ENCODE results near the gene MPHOSPH9. TPM values are rescaled to one million over a fixed set of nuclear protein-coding genes. Genes with fewer than 3 reads are reported as not detected.

The MPHOSPH9 gene
- total and polyA plus RNA-seq, 2 of the 13 experiments (the other 11 are each of a cell fraction or from before 2014, with no cell fraction given): 20.3 to 63.4 TPM

GRCh38 chr12:123270214-123271000 lies 37.5 kb upstream of the MPHOSPH9 start (continued):
- TF ChIP-seq ZNF407 (CRISPR knock-in tag; IDR thresholded peaks at IDR 0.05; ENCODE audit: not compliant biosample characterization) (no peak), ZNF562 (CRISPR knock-in tag; IDR thresholded peaks at IDR 0.05; ENCODE audit: borderline replicate concordance) (no peak), ZFP36L1 (CRISPR knock-in tag; IDR thresholded peaks at IDR 0.05) (no peak), HMGXB4 (CRISPR knock-in tag; IDR thresholded peaks at IDR 0.05; ENCODE audit: borderline replicate concordance in 1 of 2, low read depth in 1 of 2) (peak; percentile 36 to 54; a peak in 3 of 4 replicates), NONO (IDR thresholded peaks at IDR 0.05) (no peak), NONO (CRISPR knock-in tag; conservative IDR thresholded peaks at IDR 0.05) (peak; percentile 27; the same call in 1 of the 2 replicates), HOXA3 (CRISPR knock-in tag; IDR thresholded peaks at IDR 0.05) (peak; percentile 79), SRSF1 (optimal IDR thresholded peaks at IDR 0.05; ENCODE audit: low read depth, low read length) (peak; percentile 43), FOXJ3 (CRISPR knock-in tag; IDR thresholded peaks at IDR 0.05; ENCODE audit: borderline replicate concordance) (peak; percentile 34; the same call in 1 of the 2 replicates), ZNF687 (CRISPR knock-in tag; IDR thresholded peaks at IDR 0.05) (peak; percentile 48), ZNF777 (CRISPR knock-in tag; IDR thresholded peaks at IDR 0.05) (peak; percentile 63; the same call in 1 of the 2 replicates), FOSL2 (CRISPR knock-in tag; IDR thresholded peaks at IDR 0.05) (peak; percentile 48; the same call in 1 of the 2 replicates), SSRP1 (CRISPR knock-in tag; IDR thresholded peaks at IDR 0.05) (no peak), ZNF343 (CRISPR knock-in tag; IDR thresholded peaks at IDR 0.05) (0 out of 2 replicates have a peak, but pooled peaks have one; percentile 31)
